ENCODE data around the gene KDELR3. TPM values are rescaled to one million over a fixed set of nuclear protein-coding genes. Genes with fewer than 3 reads are reported as not detected.

The KDELR3 gene
- total RNA-seq, 1 donor from 2014 or later, result 3.7 TPM

DNA sequence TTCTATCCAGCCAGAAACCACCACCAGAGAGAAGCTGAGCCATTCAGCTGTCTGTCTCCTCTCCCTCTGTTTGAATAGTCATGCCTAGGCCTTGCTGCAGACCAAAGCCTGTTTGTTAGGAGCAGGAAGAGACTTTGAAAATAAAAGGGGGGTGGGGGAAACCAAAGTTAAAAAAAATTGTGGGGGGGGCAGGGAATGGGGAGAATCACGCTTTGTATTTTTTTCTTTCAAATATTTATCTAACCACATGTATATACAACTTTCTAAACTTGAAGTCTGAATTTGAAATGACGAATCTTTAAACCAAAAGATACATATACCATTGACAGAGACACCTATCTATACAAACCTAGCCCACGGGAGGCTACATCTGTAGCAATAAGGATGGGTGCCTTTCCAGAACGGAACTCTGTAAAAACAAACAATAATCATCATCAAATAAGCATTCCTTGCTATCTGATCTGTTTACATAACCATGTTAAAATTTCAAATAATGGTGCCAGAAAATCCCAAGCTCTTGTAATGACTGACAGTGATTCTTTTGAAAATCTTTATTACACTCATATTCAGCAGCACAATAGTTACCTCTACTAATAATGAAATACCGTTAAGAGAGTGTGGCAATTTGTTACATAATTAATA is 23.9 kb downstream of the KDELR3 start:
- Mint-ChIP-seq H3K4me3 (ENCODE audit: unreplicated experiment) (no peak overlapping the region), H3K9me3 (ENCODE audit: unreplicated experiment) (no peaks in the 10 kb centered on the region), H3K27ac (ENCODE audit: unreplicated experiment) (no peak overlapping the region), H3K27me3 (ENCODE audit: unreplicated experiment) (peaks cover 3% of the 10 kb centered on the region), H3K4me1 (ENCODE audit: unreplicated experiment) (peaks cover 7% of the 10 kb centered on the region), H3K36me3 (ENCODE audit: low read depth, unreplicated experiment) (peaks cover 59% of the 10 kb centered on the region)
- no peak for TF ChIP-seq CTCF (IDR thresholded peaks at IDR 0.05; ENCODE audit: unreplicated experiment)
- no peak for DNase-seq (ENCODE audit: low spot score)

DNA sequence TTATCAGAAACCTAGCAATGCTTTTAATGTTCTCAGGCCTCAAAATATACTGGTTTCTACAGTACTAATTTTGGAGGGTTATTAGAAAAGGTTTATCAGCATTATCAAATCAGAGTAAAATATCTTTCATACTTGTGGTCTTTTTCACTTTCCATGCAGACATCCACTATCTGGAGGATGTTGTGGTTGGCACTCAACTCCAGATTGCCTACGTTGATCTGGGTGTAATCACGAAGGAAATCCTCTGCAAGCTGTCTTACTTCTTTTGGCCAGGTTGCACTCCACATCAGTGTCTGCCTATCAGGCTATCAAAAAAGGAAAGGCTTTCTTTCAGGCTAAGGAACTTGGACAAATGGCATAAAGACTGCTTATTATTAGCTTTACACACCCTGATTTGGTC is 26.6 kb downstream of the KDELR3 start:
- TF ChIP-seq CTCF (IDR thresholded peaks at IDR 0.05; ENCODE audit: unreplicated experiment), result no peak
- Mint-ChIP-seq H3K4me3 (ENCODE audit: unreplicated experiment) (no peak overlapping the region), H3K27me3 (ENCODE audit: unreplicated experiment) (no peaks in the 10 kb centered on the region), H3K9me3 (ENCODE audit: unreplicated experiment) (no peaks in the 10 kb centered on the region), H3K4me1 (ENCODE audit: unreplicated experiment) (peaks cover 8% of the 10 kb centered on the region), H3K36me3 (ENCODE audit: low read depth, unreplicated experiment) (peaks cover 63% of the 10 kb centered on the region), H3K27ac (ENCODE audit: unreplicated experiment) (no peak overlapping the region)
- no peak for DNase-seq (ENCODE audit: low spot score)

DNA sequence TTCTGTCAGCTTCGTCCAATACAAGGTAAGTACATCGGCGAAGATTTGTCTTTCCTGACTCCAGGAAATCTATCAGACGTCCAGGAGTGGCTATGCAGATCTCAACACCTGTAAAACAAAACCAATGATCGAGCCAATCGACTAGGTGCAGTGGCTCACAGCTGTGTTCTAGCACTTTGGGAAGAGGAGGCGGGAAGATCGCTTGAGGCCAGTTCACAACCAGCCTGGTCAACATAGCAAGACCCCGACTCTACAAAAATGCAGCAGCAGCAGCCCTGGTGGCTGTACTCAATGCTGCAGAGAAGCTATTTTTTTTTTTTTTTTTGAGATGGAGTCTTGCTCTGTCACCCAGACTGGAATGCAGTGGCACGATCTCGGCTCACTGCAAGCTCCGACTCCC is 27.0 kb downstream of the KDELR3 start:
- TF ChIP-seq CTCF (IDR thresholded peaks at IDR 0.05; ENCODE audit: unreplicated experiment), result peak; percentile 20
- H3K27ac Mint-ChIP-seq (ENCODE audit: unreplicated experiment), result no peak overlapping the region
- peaks cover 10% of the 10 kb centered on the region for H3K4me1 Mint-ChIP-seq (ENCODE audit: unreplicated experiment)
- H3K27me3 Mint-ChIP-seq (ENCODE audit: unreplicated experiment), result no peaks in the 10 kb centered on the region
- H3K36me3 Mint-ChIP-seq (ENCODE audit: low read depth, unreplicated experiment), result peaks cover 62% of the 10 kb centered on the region
- no peak overlapping the region for H3K4me3 Mint-ChIP-seq (ENCODE audit: unreplicated experiment)
- no peak for DNase-seq (ENCODE audit: low spot score)
- H3K9me3 Mint-ChIP-seq (ENCODE audit: unreplicated experiment), result no peaks in the 10 kb centered on the region

DNA sequence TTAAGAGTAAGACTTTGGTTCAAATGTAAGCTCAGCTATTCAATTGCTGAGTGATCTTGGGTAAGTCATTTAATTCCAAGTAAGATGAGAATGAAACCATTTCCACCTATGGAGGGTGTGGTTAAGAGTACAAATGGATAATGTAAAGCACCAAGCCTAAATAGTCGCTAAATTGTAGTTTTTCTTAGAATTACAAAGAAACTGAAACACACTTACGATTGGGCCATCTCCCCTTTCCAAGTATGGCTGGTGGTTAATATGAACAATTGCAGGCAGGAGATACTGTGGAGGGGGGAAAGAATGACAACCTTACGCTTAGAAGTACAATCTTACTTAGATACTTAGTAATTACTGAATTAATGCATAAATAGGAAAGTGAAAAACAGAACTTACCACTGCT is 30.0 kb downstream of the KDELR3 start:
- Mint-ChIP-seq H3K9me3 (ENCODE audit: unreplicated experiment) (no peaks in the 10 kb centered on the region), H3K4me1 (ENCODE audit: unreplicated experiment) (peaks cover 17% of the 10 kb centered on the region), H3K27ac (ENCODE audit: unreplicated experiment) (no peak overlapping the region), H3K36me3 (ENCODE audit: low read depth, unreplicated experiment) (peaks cover 49% of the 10 kb centered on the region), H3K27me3 (ENCODE audit: unreplicated experiment) (no peaks in the 10 kb centered on the region), H3K4me3 (ENCODE audit: unreplicated experiment) (no peak overlapping the region)
- TF ChIP-seq CTCF (IDR thresholded peaks at IDR 0.05; ENCODE audit: unreplicated experiment), result no peak
- no peak for DNase-seq (ENCODE audit: low spot score)

DNA sequence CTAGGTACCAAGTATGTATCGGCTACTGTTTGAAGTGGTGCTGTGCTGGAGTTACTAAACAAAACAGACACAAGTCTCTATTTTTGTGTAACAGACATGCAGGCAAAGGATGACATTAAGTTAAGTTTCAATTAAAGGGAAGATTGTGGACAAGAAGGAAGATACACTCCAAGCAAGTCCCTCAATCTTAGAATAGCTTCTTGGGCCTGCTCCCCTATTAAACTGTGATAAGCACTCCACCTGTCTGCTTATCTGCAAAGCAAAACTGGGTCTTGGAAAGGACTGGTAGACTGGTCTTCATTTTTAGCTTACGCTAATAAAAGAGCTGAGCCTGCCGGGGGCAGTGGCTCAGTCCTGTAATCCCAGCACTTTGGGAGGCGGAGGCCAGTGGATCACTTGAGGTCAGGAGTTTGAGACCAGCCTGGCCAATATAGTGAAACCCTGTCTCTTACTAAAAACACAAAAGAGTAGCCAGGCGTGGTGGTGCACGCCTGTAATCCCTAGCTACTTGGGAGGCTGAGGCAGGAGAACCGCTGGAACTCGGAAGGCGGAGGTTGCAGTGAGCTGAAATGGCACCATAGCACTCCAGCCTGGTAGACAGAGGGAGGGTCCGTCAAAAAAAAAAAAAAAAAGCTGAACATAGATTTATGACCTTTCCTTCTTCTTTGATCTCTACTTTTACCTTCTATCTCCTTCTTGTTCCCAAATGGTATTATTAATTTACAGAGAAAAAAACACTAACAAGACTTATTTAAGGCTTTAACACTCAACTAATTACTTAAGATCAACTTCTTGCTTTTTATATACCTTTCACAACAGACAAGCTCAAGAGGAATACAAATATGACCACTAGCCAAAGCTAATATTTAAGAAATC is 34.1 kb downstream of the KDELR3 start:
- H3K27ac Mint-ChIP-seq (ENCODE audit: unreplicated experiment), result peak overlapping the region; percentile 81
- DNase-seq (ENCODE audit: low spot score), result no peak
- no peak for TF ChIP-seq CTCF (IDR thresholded peaks at IDR 0.05; ENCODE audit: unreplicated experiment)
- H3K36me3 Mint-ChIP-seq (ENCODE audit: low read depth, unreplicated experiment), result peaks cover 25% of the 10 kb centered on the region
- peak overlapping the region; percentile 13 for H3K4me3 Mint-ChIP-seq (ENCODE audit: unreplicated experiment)
- H3K4me1 Mint-ChIP-seq (ENCODE audit: unreplicated experiment), result peaks cover 46% of the 10 kb centered on the region
- H3K27me3 Mint-ChIP-seq (ENCODE audit: unreplicated experiment), result peaks cover 7% of the 10 kb centered on the region
- H3K9me3 Mint-ChIP-seq (ENCODE audit: unreplicated experiment), result no peaks in the 10 kb centered on the region
